ENCODE results near the gene OR14J1.

Gene OR14J1

GRCh38 chr6:29263001-29263400 lies 38.5 kb upstream of the OR14J1 start:
- no peak overlapping the region for H2AFZ ChIP-seq (ENCODE audit: low read length)
- H3K9ac ChIP-seq (ENCODE audit: low read length), result no peak overlapping the region
- H3K4me3 ChIP-seq (ENCODE audit: low read depth, low read length, poor library complexity, severe bottlenecking), result no peak overlapping the region
- H3K4me2 ChIP-seq (ENCODE audit: low read length), result no peak overlapping the region
- no peak for TF ChIP-seq EZH2 (IDR thresholded peaks at IDR 0.05; ENCODE audit: borderline replicate concordance, low read length)
- TF ChIP-seq, protein P1, sequence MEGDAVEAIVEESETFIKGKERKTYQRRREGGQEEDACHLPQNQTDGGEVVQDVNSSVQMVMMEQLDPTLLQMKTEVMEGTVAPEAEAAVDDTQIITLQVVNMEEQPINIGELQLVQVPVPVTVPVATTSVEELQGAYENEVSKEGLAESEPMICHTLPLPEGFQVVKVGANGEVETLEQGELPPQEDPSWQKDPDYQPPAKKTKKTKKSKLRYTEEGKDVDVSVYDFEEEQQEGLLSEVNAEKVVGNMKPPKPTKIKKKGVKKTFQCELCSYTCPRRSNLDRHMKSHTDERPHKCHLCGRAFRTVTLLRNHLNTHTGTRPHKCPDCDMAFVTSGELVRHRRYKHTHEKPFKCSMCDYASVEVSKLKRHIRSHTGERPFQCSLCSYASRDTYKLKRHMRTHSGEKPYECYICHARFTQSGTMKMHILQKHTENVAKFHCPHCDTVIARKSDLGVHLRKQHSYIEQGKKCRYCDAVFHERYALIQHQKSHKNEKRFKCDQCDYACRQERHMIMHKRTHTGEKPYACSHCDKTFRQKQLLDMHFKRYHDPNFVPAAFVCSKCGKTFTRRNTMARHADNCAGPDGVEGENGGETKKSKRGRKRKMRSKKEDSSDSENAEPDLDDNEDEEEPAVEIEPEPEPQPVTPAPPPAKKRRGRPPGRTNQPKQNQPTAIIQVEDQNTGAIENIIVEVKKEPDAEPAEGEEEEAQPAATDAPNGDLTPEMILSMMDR (IDR thresholded peaks at IDR 0.05; ENCODE audit: low read length), result no peak
- H3K27ac ChIP-seq (ENCODE audit: low read depth, low read length, poor library complexity, severe bottlenecking), result no peak overlapping the region
- no peaks in the 10 kb centered on the region for H3F3A ChIP-seq (ENCODE audit: insufficient read depth, low read length)
- no peaks in the 10 kb centered on the region for H3K36me3 ChIP-seq (ENCODE audit: insufficient read depth, low read length)
- H3K79me2 ChIP-seq (ENCODE audit: insufficient read depth, low read length), result no peaks in the 10 kb centered on the region
- no peaks in the 10 kb centered on the region for H3K9me2 ChIP-seq (ENCODE audit: low read depth, low read length)
- no peaks in the 10 kb centered on the region for H3K4me1 ChIP-seq (ENCODE audit: insufficient read depth, low read length, severe bottlenecking)
- no peaks in the 10 kb centered on the region for H3K27me3 ChIP-seq (ENCODE audit: insufficient read depth, low read length)
- no peaks in the 10 kb centered on the region for H4K20me1 ChIP-seq (ENCODE audit: insufficient read depth, low read length)
- no peaks in the 10 kb centered on the region for H3K9me3 ChIP-seq (ENCODE audit: low read length)

- Histone ChIP-seq H3K27ac (ENCODE audit: low read depth, low read length, poor library complexity, severe bottlenecking) (no peak overlapping the region), H3K9me2 (ENCODE audit: low read depth, low read length) (no peaks in the 10 kb centered on the region), H2AFZ (ENCODE audit: low read length) (no peak overlapping the region), H3F3A (ENCODE audit: insufficient read depth, low read length) (no peaks in the 10 kb centered on the region), H3K4me1 (ENCODE audit: insufficient read depth, low read length, severe bottlenecking) (no peaks in the 10 kb centered on the region), H3K27me3 (ENCODE audit: insufficient read depth, low read length) (no peaks in the 10 kb centered on the region), H3K4me2 (ENCODE audit: low read length) (no peak overlapping the region), H3K79me2 (ENCODE audit: insufficient read depth, low read length) (no peaks in the 10 kb centered on the region), H3K9ac (ENCODE audit: low read length) (no peak overlapping the region), H4K20me1 (ENCODE audit: insufficient read depth, low read length) (no peaks in the 10 kb centered on the region), H3K9me3 (ENCODE audit: low read length) (no peaks in the 10 kb centered on the region), H3K4me3 (ENCODE audit: low read depth, low read length, poor library complexity, severe bottlenecking) (no peak overlapping the region), H3K36me3 (ENCODE audit: insufficient read depth, low read length) (no peaks in the 10 kb centered on the region)
- TF ChIP-seq EZH2 (IDR thresholded peaks at IDR 0.05; ENCODE audit: borderline replicate concordance, low read length), result no peak
- TF ChIP-seq, protein P1 (IDR thresholded peaks at IDR 0.05; ENCODE audit: low read length), result no peak
Observed at GRCh38 chr6:29294499-29294914, 7.0 kb upstream of the OR14J1 start.

- Histone ChIP-seq H3K36me3 (ENCODE audit: insufficient read depth, low read length) (no peaks in the 10 kb centered on the region), H3K79me2 (ENCODE audit: insufficient read depth, low read length) (no peaks in the 10 kb centered on the region), H3K4me3 (ENCODE audit: low read depth, low read length, poor library complexity, severe bottlenecking) (no peak overlapping the region), H3K4me1 (ENCODE audit: insufficient read depth, low read length, severe bottlenecking) (no peaks in the 10 kb centered on the region), H3K4me2 (ENCODE audit: low read length) (no peak overlapping the region), H3K9me2 (ENCODE audit: low read depth, low read length) (no peaks in the 10 kb centered on the region), H3F3A (ENCODE audit: insufficient read depth, low read length) (no peaks in the 10 kb centered on the region), H3K9ac (ENCODE audit: low read length) (no peak overlapping the region), H3K27ac (ENCODE audit: low read depth, low read length, poor library complexity, severe bottlenecking) (no peak overlapping the region), H2AFZ (ENCODE audit: low read length) (no peak overlapping the region), H3K9me3 (ENCODE audit: low read length) (no peaks in the 10 kb centered on the region), H4K20me1 (ENCODE audit: insufficient read depth, low read length) (no peaks in the 10 kb centered on the region), H3K27me3 (ENCODE audit: insufficient read depth, low read length) (no peaks in the 10 kb centered on the region)
- TF ChIP-seq, protein P1 (IDR thresholded peaks at IDR 0.05; ENCODE audit: low read length), result no peak
- no peak for TF ChIP-seq EZH2 (IDR thresholded peaks at IDR 0.05; ENCODE audit: borderline replicate concordance, low read length)
Observed at GRCh38 chr6:29295181-29295585, 6.3 kb upstream of the OR14J1 start.
